ENCODE data around the gene FADS6.
"Not testable (repeated sequence)": the region's sequence is repeated elsewhere in the genome, so short reads cannot be mapped to it uniquely, and the experiment has no call there.

The FADS6 gene

DNA sequence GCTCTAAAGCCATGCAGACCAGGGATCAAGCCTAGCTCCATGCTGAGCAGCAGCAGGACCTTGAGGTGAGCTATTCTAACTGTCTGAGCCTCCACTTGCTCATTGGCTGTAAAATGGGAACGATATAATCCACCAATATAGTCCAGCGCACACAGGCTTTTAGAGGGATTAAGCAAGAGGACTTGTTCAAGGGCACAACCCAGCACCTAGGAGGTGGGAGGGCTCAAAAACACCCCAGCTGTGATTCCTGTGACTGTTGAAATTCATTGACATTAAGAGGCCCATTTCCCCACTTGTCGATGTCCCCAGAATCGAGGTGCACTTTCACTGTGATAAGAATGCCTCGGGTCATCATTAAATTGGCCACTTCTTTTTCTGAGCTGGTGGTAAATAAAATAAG is 25.5 kb upstream of the FADS6 start:
- no peak for DNase-seq (ENCODE audit: extremely low read depth, insufficient read length)
- H3K27me3 ChIP-seq (replicated peaks; ENCODE audit: control insufficient read depth, insufficient read depth, low read length): no peaks in the 10 kb centered on the region; the same call in 1 of the 2 replicates
- TF ChIP-seq, protein P1, sequence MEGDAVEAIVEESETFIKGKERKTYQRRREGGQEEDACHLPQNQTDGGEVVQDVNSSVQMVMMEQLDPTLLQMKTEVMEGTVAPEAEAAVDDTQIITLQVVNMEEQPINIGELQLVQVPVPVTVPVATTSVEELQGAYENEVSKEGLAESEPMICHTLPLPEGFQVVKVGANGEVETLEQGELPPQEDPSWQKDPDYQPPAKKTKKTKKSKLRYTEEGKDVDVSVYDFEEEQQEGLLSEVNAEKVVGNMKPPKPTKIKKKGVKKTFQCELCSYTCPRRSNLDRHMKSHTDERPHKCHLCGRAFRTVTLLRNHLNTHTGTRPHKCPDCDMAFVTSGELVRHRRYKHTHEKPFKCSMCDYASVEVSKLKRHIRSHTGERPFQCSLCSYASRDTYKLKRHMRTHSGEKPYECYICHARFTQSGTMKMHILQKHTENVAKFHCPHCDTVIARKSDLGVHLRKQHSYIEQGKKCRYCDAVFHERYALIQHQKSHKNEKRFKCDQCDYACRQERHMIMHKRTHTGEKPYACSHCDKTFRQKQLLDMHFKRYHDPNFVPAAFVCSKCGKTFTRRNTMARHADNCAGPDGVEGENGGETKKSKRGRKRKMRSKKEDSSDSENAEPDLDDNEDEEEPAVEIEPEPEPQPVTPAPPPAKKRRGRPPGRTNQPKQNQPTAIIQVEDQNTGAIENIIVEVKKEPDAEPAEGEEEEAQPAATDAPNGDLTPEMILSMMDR (IDR thresholded peaks at IDR 0.05; ENCODE audit: insufficient read depth, low read length, poor library complexity, severe bottlenecking): no peak
- no peak overlapping the region for H3K4me3 ChIP-seq (replicated peaks; ENCODE audit: low read depth, low read length)
- no peaks in the 10 kb centered on the region for H3K36me3 ChIP-seq (ENCODE audit: control insufficient read depth, insufficient read depth, low read length)

DNA sequence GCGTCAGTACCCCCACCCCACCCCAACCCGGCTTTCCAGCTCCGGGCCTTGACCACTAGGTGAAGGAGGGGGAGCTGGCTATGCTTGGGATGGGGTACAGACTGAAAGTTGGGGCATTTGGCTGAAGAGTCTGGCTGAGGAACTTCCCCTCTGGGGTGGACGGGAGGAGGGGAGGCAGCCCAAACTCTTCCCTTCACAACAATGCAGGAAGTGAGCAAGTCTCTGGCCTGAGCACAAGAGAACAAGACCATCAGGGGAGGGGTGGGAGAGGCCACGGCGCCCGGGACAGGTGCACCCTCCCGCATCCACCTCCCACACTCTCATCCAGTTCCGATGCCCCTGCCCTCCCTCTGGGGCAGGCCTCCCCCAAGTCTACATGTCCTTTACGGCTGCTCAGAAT is 24.0 kb upstream of the FADS6 start:
- Histone ChIP-seq H3K27me3 (replicated peaks; ENCODE audit: control insufficient read depth, insufficient read depth, low read length) (no peaks in the 10 kb centered on the region; the same call in 1 of the 2 replicates), H3K4me3 (replicated peaks; ENCODE audit: low read depth, low read length) (no peak overlapping the region), H3K36me3 (ENCODE audit: control insufficient read depth, insufficient read depth, low read length) (no peaks in the 10 kb centered on the region)
- no peak for DNase-seq (ENCODE audit: extremely low read depth, insufficient read length)
- TF ChIP-seq, protein P1 (IDR thresholded peaks at IDR 0.05; ENCODE audit: insufficient read depth, low read length, poor library complexity, severe bottlenecking): no peak

- no peak overlapping the region for H3K4me3 ChIP-seq (replicated peaks; ENCODE audit: low read depth, low read length)
Observed at GRCh38 chr17:74916851-74917199, 23.4 kb upstream of the FADS6 start.

GRCh38 chr17:74916136-74916850 is 22.9 kb upstream of the FADS6 start:
- Histone ChIP-seq H3K27me3 (replicated peaks; ENCODE audit: control insufficient read depth, insufficient read depth, low read length) (no peaks in the 10 kb centered on the region; the same call in 1 of the 2 replicates), H3K4me3 (replicated peaks; ENCODE audit: low read depth, low read length) (no peak overlapping the region), H3K36me3 (ENCODE audit: control insufficient read depth, insufficient read depth, low read length) (no peaks in the 10 kb centered on the region)
- no peak for DNase-seq (ENCODE audit: extremely low read depth, insufficient read length)
- TF ChIP-seq, protein P1 (IDR thresholded peaks at IDR 0.05; ENCODE audit: insufficient read depth, low read length, poor library complexity, severe bottlenecking): no peak

More at GRCh38 chr17:74916851-74917199, 23.4 kb upstream of the FADS6 start:
- no peaks in the 10 kb centered on the region for H3K36me3 ChIP-seq (ENCODE audit: control insufficient read depth, insufficient read depth, low read length)
- TF ChIP-seq, protein P1 (IDR thresholded peaks at IDR 0.05; ENCODE audit: insufficient read depth, low read length, poor library complexity, severe bottlenecking): no peak
- DNase-seq (ENCODE audit: extremely low read depth, insufficient read length): no peak
- no peaks in the 10 kb centered on the region; the same call in 1 of the 2 replicates for H3K27me3 ChIP-seq (replicated peaks; ENCODE audit: control insufficient read depth, insufficient read depth, low read length)

DNA sequence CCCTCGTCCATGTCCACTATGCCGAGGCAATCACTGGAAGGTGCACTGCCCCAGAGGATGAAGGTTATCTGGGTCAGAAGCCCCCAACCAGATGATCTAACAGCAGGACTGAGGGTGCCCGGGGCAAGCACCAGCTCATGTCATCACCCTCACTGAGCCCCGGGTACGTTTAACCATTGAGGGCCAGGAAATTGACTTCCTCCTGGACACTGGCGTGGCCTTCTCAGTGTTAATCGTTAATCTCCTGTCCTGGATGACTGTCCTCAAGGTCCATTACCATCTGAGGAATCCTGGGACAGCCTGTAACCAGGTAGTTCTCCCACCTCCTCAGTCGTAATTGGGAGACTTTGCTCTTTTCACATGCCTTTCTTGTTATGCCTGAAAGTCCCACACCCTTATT is 18.0 kb upstream of the FADS6 start:
- not testable (repeated sequence) for H3K36me3 ChIP-seq (ENCODE audit: control insufficient read depth, insufficient read depth, low read length); H3K4me3 ChIP-seq (replicated peaks; ENCODE audit: low read depth, low read length); H3K27me3 ChIP-seq (replicated peaks; ENCODE audit: control insufficient read depth, insufficient read depth, low read length); DNase-seq (ENCODE audit: extremely low read depth, insufficient read length)

- H3K36me3 ChIP-seq (ENCODE audit: control insufficient read depth, insufficient read depth, low read length); H3K27me3 ChIP-seq (replicated peaks; ENCODE audit: control insufficient read depth, insufficient read depth, low read length); DNase-seq (ENCODE audit: extremely low read depth, insufficient read length); H3K4me3 ChIP-seq (replicated peaks; ENCODE audit: low read depth, low read length): not testable (repeated sequence)
Observed at GRCh38 chr17:74909097-74909496, 15.7 kb upstream of the FADS6 start.

GRCh38 chr17:74907012-74907411 is 13.6 kb upstream of the FADS6 start:
- no peak for DNase-seq (ENCODE audit: extremely low read depth, insufficient read length)
- TF ChIP-seq, protein P1 (IDR thresholded peaks at IDR 0.05; ENCODE audit: insufficient read depth, low read length, poor library complexity, severe bottlenecking): no peak
- H3K27me3 ChIP-seq (replicated peaks; ENCODE audit: control insufficient read depth, insufficient read depth, low read length): no peaks in the 10 kb centered on the region; the same call in 1 of the 2 replicates
- no peaks in the 10 kb centered on the region for H3K36me3 ChIP-seq (ENCODE audit: control insufficient read depth, insufficient read depth, low read length)
- H3K4me3 ChIP-seq (replicated peaks; ENCODE audit: low read depth, low read length): no peak overlapping the region

- not testable (repeated sequence) for H3K4me3 ChIP-seq (replicated peaks; ENCODE audit: low read depth, low read length); DNase-seq (ENCODE audit: extremely low read depth, insufficient read length); H3K27me3 ChIP-seq (replicated peaks; ENCODE audit: control insufficient read depth, insufficient read depth, low read length); H3K36me3 ChIP-seq (ENCODE audit: control insufficient read depth, insufficient read depth, low read length)
Observed at GRCh38 chr17:74906214-74906793, 12.9 kb upstream of the FADS6 start.

Measured in GM06990 (cell line).